OCI-LY3 (cell line): ENCODE data around the gene ETV7.

Experiments used
- CTCF ChIP-seq: fragments of 200-600, 300-600 bp; sonication (generic); IDR thresholded peaks from 2 replicates; pipeline ENCODE4 v1.5.1; 2014; ENCODE audit warnings: antibody characterized with exemption, low read length, low read depth
- EZH2phosphoT487 ChIP-seq: fragments of 200-600 bp; shearing (Covaris generic); IDR thresholded peaks from 2 replicates; pipeline ENCODE4 v1.6.1; 2018; ENCODE audit warnings: antibody characterized with exemption, mixed run types, low read depth

- TF ChIP-seq CTCF (no peak), EZH2phosphoT487 (no peak)
Measured at GRCh38 chr6:36362551-36363370, 24.7 kb downstream of the ETV7 start.
